MM.1S (cell line): ENCODE measurements around the gene MTHFR.

Source experiments
- EZH2 ChIP-seq: fragments of 300-600 bp; sonication (generic); optimal IDR thresholded peaks from 2 replicates; pipeline ENCODE3; 2017; ENCODE audit warnings: low read depth, mild to moderate bottlenecking, antibody characterized with exemption, low read length, mixed read lengths
- TF ChIP-seq, protein P1 (sequence below): fragments of 300-600 bp; sonication (generic); IDR thresholded peaks from 2 replicates; pipeline ENCODE4 v1.5.1; 2016; ENCODE audit warnings: antibody characterized with exemption, low read length, mixed read lengths

DNA sequence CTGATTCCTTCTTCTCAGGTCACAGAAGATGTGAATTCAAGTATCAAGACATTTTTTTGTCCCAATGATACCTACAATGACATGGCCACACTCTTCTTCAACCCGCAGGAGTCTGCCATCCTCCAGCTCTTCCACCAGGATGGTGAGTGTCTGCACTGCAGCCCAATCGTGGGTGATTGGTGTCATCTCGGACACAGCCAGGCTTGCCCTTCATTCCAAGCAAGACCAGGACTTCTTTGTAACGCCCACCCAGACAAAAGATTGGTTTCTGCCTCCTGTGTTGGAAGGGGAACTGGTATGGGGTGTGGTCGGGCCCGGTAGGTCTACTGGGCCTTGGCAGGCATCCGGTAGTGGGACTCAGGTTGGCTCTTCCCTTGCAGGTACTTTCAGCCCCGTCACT is 27.7 kb upstream of the MTHFR start:
- TF ChIP-seq EZH2 = no peak
- TF ChIP-seq, protein P1, sequence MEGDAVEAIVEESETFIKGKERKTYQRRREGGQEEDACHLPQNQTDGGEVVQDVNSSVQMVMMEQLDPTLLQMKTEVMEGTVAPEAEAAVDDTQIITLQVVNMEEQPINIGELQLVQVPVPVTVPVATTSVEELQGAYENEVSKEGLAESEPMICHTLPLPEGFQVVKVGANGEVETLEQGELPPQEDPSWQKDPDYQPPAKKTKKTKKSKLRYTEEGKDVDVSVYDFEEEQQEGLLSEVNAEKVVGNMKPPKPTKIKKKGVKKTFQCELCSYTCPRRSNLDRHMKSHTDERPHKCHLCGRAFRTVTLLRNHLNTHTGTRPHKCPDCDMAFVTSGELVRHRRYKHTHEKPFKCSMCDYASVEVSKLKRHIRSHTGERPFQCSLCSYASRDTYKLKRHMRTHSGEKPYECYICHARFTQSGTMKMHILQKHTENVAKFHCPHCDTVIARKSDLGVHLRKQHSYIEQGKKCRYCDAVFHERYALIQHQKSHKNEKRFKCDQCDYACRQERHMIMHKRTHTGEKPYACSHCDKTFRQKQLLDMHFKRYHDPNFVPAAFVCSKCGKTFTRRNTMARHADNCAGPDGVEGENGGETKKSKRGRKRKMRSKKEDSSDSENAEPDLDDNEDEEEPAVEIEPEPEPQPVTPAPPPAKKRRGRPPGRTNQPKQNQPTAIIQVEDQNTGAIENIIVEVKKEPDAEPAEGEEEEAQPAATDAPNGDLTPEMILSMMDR = no peak
